GM18867 (cell line): ENCODE measurements around the gene FAM193B.

ENCODE experiments used
- ATAC-seq: cut with Tn5 transposase; IDR thresholded peaks from one replicate; pipeline ENCODE4 v1.9.1; 2021; ENCODE audit warnings: mild to moderate bottlenecking, moderate library complexity; ENCODE audit not compliant: unreplicated experiment

FAM193B gene

DNA sequence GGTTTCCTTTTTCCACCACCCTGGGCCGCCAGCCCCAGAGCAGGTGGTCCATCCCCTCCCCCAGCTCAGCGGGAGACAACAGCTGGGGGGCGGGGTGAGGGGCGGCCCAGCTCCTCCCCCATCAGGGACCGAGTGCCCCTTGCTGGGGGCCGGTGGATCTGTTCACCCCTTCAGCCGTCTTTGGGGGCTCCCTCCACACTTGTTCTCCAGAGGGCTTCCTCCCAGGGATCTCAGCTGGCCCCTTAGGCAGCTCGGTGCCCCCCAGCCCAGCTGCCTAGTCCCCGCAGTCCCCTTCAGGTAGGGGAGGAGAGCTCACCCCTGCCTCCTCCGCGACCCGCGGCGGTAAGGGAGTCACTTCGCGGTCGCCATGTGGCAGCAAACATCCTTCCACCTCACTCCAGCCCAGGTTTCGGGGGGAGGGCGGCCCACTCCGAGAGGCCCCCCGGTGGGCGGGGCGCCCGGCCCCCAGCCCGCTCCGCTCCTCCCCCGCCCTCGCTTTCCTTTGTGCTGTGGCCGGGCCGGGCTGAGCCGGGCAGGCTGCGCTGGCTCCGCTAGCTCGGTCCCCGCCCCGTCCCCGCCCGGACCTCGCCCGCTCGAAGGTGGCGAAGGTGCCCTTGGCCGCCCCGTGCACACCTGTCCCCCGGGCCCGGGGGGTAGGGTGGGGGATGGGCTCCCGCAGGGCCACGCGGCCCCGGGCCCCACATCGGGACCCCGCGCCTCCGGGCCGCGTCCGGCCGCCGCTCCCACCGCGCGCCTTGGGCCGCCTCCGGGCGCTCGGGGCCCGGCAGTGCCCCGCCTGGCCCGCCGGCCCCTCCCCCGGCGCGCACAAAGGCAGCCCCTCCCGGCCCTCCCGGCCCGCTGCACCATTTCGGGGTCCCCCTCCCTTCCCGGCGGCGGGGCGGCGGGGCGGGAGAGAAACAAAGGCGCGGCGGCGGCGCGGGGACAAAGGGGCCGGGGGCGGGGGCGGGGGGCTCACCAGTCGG, 81.6 kb downstream of the FAM193B start:
- ATAC-seq = peak; percentile 47

DNA sequence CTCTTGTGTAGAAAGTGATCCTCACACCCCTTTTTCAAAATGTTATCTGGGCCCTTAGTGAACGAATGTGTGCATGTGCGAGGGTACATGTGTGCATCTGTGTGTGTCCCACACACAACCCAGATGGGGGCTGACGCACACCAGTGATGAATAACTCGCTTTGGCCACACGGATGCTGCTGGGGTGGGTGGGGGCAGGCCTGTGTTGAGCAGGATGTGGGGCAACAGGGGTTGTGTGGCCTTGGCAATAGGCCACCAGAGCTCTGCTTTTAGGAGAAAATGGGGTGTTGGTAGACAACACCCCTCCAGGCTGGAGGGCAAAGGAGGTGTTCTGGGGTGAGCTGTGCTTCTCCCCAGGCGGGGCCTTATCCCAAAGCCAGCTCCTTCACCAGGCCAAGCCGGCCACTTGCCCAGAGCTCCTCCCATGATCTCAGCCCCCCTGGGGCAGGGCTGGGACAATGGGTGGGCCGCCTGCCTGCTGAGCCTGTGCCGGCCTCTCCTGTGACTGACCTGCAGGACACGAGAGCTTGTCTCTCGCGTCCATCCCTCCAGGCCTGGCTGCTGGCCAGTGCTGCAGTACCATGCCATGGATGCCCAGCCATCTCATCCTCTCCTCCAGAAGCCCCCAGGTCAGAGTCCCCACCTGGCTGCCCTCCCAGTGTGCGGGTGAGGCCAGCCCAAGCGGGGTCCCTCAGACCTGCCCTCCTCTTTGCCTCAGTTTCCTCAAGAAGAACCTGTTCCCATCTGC, 82.6 kb downstream of the FAM193B start:
- no peak for ATAC-seq

GRCh38 chr5:177470759-177471536, 83.4 kb downstream of the FAM193B start:
- no peak for ATAC-seq
